SU-DHL-6 (cell line): ENCODE data around the gene CXXC4.

Experiments
- EZH2phosphoT487 ChIP-seq: fragments of 200-600 bp; sonication (generic), shearing (Covaris generic); conservative IDR thresholded peaks from 2 replicates; pipeline ENCODE4 v1.6.1; 2018; ENCODE audit warnings: mild to moderate bottlenecking, antibody characterized with exemption, low read length, moderate library complexity, mixed read lengths
- TF ChIP-seq, protein P1 (sequence below): fragments of 200-600 bp; sonication (generic); IDR thresholded peaks from one replicate; pipeline ENCODE4 v1.5.1; 2017; ENCODE audit warnings: antibody characterized with exemption, mild to moderate bottlenecking, low read length, moderate library complexity; ENCODE audit not compliant: insufficient read depth, poor library complexity, severe bottlenecking

DNA sequence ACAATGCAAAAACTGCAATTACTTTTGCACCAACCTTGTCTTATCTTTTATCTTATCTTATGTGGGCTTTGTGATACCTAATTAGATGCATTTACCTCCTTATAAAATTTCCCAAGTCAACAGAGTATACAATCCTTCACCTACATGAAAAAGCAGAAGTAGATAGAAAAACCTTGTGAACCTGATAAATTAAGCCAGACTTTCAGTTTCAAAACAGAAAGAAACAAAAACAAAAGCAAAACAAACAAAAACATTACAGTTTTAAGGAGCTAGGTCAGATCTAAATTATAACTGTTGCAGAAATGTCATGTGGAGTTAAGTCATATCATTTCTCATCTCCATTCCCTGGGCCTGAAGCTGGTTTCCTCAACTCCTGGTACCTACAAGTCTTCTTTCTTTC is 24.9 kb upstream of the CXXC4 start:
- TF ChIP-seq, protein P1, sequence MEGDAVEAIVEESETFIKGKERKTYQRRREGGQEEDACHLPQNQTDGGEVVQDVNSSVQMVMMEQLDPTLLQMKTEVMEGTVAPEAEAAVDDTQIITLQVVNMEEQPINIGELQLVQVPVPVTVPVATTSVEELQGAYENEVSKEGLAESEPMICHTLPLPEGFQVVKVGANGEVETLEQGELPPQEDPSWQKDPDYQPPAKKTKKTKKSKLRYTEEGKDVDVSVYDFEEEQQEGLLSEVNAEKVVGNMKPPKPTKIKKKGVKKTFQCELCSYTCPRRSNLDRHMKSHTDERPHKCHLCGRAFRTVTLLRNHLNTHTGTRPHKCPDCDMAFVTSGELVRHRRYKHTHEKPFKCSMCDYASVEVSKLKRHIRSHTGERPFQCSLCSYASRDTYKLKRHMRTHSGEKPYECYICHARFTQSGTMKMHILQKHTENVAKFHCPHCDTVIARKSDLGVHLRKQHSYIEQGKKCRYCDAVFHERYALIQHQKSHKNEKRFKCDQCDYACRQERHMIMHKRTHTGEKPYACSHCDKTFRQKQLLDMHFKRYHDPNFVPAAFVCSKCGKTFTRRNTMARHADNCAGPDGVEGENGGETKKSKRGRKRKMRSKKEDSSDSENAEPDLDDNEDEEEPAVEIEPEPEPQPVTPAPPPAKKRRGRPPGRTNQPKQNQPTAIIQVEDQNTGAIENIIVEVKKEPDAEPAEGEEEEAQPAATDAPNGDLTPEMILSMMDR = no peak
- no peak for TF ChIP-seq EZH2phosphoT487
